SIG-M5 treated with dmso at 0.1 percent for 504 hours (cell line): ENCODE measurements around the gene ZMYND15.

Experiments
- DNase-seq: peaks from one replicate; lab custom pipeline; 2025; ENCODE audit not compliant: unreplicated experiment; lab: John Stamatoyannopoulos, UW

ZMYND15 gene

DNA sequence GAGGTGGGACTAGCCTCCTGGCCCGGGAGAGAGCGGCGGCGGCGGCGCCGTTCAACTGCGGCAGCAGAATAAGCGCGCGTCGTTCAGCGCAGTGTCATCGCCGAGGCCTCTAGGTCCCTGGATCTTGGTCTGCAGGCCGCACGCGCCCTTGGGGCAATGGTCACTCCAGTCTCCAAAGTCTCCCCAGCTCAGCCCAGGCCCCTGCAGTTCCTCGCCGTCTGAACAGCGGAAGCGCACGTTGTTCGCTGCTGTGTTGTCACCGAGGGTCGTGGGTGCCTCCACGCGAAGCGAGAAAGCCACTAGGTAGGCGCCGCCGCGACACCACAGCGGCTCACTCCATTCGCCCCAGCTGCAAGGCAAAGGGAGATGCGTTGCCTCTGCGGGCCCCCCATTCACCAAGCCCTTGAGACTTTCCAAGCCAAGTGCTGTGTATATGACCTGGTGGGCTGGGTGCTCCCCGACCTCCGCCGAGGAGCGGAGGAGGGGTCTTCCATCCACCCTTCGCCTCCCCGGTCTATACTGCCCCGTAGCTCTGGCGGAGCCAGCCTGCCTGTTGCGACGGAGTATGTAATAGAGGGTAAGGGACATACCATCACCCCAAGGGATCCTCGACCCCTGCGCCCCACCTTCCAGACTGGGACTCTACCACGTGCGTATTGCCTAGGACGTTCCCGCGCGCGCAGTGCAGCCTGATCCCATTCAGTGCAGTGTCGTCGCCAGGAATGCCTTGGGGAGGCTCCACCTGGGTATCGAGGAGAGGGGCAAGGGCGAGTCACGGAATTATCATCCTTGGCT lies 45.9 kb downstream of the ZMYND15 start:
- DNase-seq, result no peak

DNA sequence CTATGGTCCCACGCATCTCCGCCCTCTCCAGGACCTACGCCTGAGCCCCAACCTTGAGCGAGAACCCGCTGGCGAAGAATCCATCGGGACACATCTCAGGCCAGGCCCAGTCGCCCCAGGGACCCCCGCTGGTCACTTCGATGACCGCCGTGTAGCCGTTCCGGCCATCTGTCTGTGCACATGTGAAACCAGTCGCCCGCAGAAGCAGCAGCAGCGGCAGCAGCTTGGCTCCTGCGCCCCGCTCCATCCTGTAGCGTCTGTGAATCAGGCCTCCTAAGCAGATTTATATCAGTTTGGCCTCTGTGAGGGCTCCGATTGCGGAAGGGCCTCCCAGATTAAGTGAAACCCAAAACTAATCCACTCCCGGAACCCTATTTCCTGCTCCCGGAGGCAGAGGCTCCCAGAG lies 46.5 kb downstream of the ZMYND15 start, which contains the start of gene VMO1:
VMO1 (minus strand) TSS at position 259 of the 406 bp plus-strand sequence; CDS start at position 247, 12 bp downstream.
- no peak for DNase-seq

DNA sequence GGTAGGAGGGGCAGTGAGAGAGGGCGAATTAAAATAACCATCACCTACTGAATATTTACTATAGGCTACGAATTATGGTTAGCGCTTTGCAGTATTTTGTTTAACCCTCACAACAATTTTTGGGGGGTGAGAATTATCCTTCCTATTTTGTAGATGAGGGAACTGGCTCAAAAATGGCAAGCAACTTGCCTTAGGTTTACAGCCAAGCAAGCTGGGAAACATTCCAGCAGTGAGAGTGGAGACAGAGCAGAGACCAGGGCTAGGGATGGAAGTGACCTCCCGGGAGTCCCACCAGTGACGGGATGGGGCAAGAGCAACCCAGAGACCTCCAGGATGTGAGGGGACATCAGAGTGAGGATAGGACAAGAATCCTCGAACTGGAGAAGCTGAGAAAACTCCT lies 46.9 kb downstream of the ZMYND15 start:
- DNase-seq, result no peak

DNA sequence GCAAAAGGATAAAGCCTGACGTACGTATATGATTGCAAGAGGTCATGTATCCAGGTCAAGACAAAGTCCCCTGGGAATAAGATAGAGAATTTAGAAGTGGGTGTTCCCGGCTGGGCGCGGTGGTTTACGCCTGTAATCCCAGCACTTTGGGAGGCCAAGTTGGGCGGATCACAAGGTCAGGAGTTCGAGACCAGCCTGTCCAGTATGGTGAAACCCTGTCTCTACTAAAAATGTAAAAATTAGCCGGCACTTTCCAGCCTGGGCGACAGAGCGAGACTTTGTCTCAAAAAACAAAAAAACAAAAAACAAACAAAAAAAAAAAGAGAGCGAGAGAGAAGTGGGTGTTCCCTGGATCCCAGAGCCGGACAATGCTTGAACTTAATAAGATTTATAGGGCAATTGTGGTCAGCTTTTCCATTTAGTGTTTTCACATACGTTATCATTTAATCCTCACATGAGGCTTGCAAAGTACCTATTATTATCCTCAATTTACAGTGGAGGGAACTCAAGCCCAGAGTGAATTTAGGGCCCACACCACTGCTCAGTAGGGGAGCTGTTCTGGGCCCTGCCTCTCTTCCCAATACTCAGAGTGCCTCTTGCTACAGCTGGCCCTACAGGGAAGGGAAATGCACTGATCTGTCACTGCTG lies 48.6 kb downstream of the ZMYND15 start:
- DNase-seq, result no peak

DNA sequence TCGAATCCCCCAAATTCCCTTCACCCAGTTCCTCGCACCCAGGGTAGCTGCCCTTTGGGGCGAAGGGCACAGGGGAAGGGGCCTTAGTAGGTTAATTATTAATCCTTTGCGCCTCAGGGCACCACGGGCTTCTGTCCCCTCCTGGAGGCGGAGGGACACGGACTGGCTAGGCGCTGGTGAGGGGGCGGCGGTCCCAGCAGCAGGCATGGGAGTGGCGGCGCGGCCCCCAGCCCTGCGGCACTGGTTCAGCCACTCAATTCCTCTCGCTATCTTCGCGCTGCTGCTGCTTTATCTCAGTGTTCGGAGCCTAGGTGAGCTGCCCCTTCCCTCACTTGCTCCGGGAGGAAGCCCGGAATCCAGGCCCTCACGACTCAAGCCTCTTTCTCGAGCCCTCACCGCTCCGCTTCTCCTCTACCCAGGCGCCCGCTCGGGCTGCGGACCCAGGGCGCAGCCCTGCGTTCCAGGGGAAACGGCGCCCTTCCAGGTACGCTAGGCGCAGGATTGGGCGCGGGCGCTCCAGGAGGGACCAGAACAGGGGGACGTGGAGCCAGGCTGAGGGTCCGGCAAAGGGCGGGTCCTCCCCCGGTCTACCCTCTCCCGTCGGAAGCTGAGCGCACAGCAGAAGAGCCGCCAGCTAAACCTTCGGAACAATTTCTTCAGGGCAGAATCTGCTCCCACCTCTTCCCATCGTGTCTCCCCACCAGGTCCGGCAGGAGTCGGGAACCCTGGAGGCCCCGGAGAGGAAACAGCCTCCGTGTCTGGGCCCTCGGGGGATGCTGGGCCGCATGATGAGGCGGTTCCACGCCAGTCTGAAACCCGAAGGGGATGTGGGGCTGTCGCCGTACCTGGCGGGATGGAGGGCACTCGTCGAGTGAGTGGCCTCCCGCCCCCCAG lies 49.4 kb downstream of the ZMYND15 start, which contains the start of gene GLTPD2:
GLTPD2 (plus strand) TSS at position 158 of the 894 bp plus-strand sequence; CDS start at position 206, 48 bp downstream.
- DNase-seq, result no peak

DNA sequence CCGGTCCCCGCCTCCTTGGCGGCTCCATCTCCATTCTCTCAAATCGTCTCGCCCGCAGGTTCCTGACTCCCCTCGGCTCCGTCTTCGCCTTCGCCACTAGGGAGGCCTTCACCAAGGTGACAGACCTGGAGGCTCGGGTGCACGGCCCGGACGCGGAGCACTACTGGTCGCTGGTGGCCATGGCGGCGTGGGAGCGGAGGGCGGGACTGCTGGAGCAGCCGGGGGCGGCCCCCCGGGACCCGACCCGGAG lies 50.0 kb downstream of the ZMYND15 start:
- peak; percentile 64 for DNase-seq

DNA sequence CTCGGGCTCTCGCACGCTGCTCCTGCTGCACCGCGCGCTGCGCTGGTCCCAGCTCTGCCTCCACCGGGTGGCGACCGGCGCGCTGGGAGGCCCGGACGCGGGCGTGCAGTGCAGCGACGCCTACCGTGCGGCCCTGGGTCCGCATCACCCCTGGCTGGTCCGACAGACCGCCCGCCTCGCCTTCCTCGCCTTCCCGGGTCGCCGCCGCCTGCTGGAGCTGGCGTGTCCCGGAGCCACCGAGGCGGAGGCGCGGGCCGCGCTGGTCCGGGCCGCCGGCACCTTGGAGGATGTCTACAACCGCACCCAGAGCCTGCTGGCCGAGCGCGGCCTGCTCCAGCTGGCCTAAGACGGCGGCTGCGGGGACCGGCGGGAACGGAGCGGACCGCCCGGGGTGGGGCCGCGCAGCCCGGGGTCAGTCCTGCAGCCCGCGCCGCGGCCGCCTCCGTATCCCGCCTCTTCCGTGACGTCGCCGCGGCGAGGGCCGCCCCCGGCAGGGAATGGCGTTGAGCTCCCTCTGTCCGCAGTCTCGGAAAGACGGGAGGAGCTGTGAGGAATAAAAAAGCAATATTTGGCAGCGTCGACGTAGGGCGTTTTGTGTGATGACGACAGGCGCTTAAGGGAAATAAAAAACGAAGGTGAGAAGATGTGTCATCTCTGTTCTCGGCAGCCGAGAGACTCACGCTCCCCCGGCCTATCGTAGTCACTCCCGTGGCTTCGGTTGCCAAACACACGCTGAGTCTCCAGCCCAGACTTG lies 50.5 kb downstream of the ZMYND15 start:
- DNase-seq, result peak; percentile 64

DNA sequence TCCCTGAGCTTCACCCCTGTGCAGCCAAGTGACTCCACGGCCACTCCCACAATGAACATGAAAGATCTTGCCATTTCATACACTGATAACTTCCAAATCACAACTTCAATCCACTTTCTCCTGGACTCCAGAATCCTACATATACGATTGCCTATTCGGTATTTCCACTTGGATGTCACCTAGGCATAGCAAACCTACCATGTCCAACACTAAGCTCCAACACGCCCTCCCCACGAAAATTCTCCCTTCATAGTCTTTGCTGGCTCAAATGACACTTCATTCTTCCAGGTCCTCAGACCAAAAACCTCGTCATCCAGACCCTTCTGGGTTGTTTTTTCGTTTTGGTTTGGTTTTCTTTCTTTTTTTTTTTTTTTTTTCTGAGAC lies 51.1 kb downstream of the ZMYND15 start:
- DNase-seq, result no peak

DNA sequence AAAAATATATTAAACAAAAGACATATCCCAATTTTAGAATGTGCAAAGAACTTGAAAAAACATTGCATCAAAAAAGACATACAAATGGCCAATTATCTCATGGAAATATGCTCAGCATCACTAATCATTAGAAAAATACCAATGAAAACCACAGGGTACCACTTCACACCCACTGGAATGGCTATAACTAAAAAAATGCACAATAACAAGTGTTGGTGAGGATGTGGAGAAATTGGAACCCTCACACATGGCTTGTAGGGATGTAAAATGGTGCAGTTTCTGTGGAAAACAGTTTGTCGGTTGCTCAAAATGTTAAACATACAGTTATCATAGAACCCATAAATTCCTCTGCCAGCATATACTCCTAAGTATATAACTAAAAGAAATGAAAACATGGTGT lies 55.5 kb downstream of the ZMYND15 start:
- DNase-seq, result no peak
